ENCODE results near the gene ZFYVE16.
"Not testable (repeated sequence)": the region's sequence is repeated elsewhere in the genome, so short reads cannot be mapped to it uniquely, and the experiment has no call there.

The ZFYVE16 gene

GRCh38 chr5:80439213-80439612, 31.3 kb downstream of the ZFYVE16 start:
- TF ChIP-seq CTCF (IDR thresholded peaks at IDR 0.05; ENCODE audit: insufficient read depth, low read depth, low read length, missing control alignments): no peak

GRCh38 chr5:80442742-80443141, 34.9 kb downstream of the ZFYVE16 start:
- TF ChIP-seq CTCF (IDR thresholded peaks at IDR 0.05; ENCODE audit: insufficient read depth, low read depth, low read length, missing control alignments): no peak
- H3K4me3 ChIP-seq (ENCODE audit: low read length): no peak overlapping the region
- DNase-seq (ENCODE audit: low read depth): no peak

More at GRCh38 chr5:80439213-80439612, 31.3 kb downstream of the ZFYVE16 start:
- DNase-seq (ENCODE audit: low read depth): no peak
- no peak overlapping the region for H3K4me3 ChIP-seq (ENCODE audit: low read length)

GRCh38 chr5:80453366-80453765, 45.5 kb downstream of the ZFYVE16 start:
- no peak for TF ChIP-seq CTCF (IDR thresholded peaks at IDR 0.05; ENCODE audit: insufficient read depth, low read depth, low read length, missing control alignments)
- no peak overlapping the region for H3K4me3 ChIP-seq (ENCODE audit: low read length)
- no peak for DNase-seq (ENCODE audit: low read depth)

- no peak for DNase-seq (ENCODE audit: low read depth)
Observed at GRCh38 chr5:80463269-80463668, 55.4 kb downstream of the ZFYVE16 start.

GRCh38 chr5:80466669-80467485, 59.0 kb downstream of the ZFYVE16 start:
- DNase-seq (ENCODE audit: low read depth): peak; percentile 77
- H3K4me3 ChIP-seq (ENCODE audit: low read length): no peak overlapping the region
- TF ChIP-seq CTCF (IDR thresholded peaks at IDR 0.05; ENCODE audit: insufficient read depth, low read depth, low read length, missing control alignments): no peak

More at GRCh38 chr5:80463269-80463668, 55.4 kb downstream of the ZFYVE16 start:
- TF ChIP-seq CTCF (IDR thresholded peaks at IDR 0.05; ENCODE audit: insufficient read depth, low read depth, low read length, missing control alignments): no peak
- no peak overlapping the region for H3K4me3 ChIP-seq (ENCODE audit: low read length)

- no peak overlapping the region for H3K4me3 ChIP-seq (ENCODE audit: low read length)
- TF ChIP-seq CTCF (IDR thresholded peaks at IDR 0.05; ENCODE audit: insufficient read depth, low read depth, low read length, missing control alignments): no peak
- DNase-seq (ENCODE audit: low read depth): peak; percentile 35
Observed at GRCh38 chr5:80468131-80468530, 60.3 kb downstream of the ZFYVE16 start.

- DNase-seq (ENCODE audit: low read depth); H3K4me3 ChIP-seq (ENCODE audit: low read length): not testable (repeated sequence)
Observed at GRCh38 chr5:80470631-80471030, 62.8 kb downstream of the ZFYVE16 start.

All from epithelial cell of esophagus (primary cell).